Measurements from ENCODE around the gene AHNAK. TPM values are rescaled to one million over a fixed set of nuclear protein-coding genes. Genes with fewer than 3 reads are reported as not detected.

Gene AHNAK
- total and polyA plus RNA-seq, 4 donors, result 22.6 to 110 (median 38.1) TPM

DNA sequence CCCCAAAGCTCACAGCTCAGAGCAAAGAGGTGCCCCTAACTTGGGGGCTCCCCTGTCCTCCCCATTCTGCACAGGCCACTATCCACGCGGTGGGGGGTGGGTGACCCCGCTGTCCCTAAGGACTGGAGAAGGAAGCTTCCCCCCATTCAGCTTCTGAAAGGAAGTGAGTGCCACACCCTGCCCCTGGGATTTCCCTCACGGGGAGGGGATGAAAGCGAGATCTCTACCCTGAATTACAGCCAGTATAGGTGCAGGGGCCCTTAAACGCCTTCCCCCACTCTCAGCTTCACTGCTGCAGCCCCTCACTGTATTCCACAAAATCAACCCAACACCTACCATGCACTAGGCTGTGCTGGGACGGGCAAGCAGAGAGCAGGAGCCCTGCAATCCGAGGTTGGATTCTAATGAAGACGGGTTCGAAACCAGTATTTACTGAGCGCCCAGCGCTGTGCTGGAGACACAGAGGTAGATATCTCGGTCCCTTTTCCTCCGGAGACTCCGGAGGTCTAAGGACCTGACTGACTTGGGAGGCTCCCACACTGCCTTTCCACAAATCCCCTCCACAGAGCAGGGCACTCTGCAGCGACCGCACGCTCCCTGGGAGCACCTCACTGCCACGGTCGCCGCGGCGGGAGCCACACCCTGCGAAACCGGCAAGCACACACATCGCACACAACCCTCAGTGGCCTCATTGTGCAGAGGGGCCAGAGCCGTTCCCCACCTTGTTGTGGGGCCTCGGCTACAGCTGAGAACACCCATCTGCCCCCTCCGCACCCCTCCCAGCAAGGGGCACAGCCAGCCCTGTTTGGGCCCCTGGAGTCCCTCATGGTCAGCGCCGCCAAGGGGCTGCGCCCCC, 1.8 kb downstream of the AHNAK start:
- Histone ChIP-seq H3K4me1 (ENCODE audit: control insufficient read depth in 4 of 4, insufficient read depth in 4 of 4, low read length in 3 of 4) (peaks cover 19 to 89% (median 75%) of the 10 kb centered on the region in 4 donors), H3K27me3 (ENCODE audit: control insufficient read depth in 4 of 4, insufficient read depth in 4 of 4, low read length in 3 of 4) (no peaks in the 10 kb centered on the region), H3K27ac (ENCODE audit: low read depth in 1 of 2, low read length in 2 of 2) (peak overlapping the region; percentile 72 to 94), H3K9ac (ENCODE audit: low read depth in 1 of 2, low read length in 2 of 2) (peak overlapping the region; percentile 50 to 66), H3K36me3 (ENCODE audit: control insufficient read depth in 4 of 4, insufficient read depth in 3 of 4, low read depth in 1 of 4, low read length in 3 of 4) (no peaks in the 10 kb centered on the region), H3K9me3 (ENCODE audit: control insufficient read depth in 4 of 4, low read length in 3 of 4) (no peaks in the 10 kb centered on the region), H3K4me3 (ENCODE audit: low read depth in 1 of 3, low read length in 3 of 3) (peak overlapping the region; percentile 68 to 91 (median 79))
- 8% methylated on average over 32 of the region's 32 CpGs for WGBS
- no peak for DNase-seq (ENCODE audit: low spot score)
- TF ChIP-seq, protein P1, sequence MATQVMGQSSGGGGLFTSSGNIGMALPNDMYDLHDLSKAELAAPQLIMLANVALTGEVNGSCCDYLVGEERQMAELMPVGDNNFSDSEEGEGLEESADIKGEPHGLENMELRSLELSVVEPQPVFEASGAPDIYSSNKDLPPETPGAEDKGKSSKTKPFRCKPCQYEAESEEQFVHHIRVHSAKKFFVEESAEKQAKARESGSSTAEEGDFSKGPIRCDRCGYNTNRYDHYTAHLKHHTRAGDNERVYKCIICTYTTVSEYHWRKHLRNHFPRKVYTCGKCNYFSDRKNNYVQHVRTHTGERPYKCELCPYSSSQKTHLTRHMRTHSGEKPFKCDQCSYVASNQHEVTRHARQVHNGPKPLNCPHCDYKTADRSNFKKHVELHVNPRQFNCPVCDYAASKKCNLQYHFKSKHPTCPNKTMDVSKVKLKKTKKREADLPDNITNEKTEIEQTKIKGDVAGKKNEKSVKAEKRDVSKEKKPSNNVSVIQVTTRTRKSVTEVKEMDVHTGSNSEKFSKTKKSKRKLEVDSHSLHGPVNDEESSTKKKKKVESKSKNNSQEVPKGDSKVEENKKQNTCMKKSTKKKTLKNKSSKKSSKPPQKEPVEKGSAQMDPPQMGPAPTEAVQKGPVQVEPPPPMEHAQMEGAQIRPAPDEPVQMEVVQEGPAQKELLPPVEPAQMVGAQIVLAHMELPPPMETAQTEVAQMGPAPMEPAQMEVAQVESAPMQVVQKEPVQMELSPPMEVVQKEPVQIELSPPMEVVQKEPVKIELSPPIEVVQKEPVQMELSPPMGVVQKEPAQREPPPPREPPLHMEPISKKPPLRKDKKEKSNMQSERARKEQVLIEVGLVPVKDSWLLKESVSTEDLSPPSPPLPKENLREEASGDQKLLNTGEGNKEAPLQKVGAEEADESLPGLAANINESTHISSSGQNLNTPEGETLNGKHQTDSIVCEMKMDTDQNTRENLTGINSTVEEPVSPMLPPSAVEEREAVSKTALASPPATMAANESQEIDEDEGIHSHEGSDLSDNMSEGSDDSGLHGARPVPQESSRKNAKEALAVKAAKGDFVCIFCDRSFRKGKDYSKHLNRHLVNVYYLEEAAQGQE (IDR thresholded peaks at IDR 0.05), result no peak

DNA sequence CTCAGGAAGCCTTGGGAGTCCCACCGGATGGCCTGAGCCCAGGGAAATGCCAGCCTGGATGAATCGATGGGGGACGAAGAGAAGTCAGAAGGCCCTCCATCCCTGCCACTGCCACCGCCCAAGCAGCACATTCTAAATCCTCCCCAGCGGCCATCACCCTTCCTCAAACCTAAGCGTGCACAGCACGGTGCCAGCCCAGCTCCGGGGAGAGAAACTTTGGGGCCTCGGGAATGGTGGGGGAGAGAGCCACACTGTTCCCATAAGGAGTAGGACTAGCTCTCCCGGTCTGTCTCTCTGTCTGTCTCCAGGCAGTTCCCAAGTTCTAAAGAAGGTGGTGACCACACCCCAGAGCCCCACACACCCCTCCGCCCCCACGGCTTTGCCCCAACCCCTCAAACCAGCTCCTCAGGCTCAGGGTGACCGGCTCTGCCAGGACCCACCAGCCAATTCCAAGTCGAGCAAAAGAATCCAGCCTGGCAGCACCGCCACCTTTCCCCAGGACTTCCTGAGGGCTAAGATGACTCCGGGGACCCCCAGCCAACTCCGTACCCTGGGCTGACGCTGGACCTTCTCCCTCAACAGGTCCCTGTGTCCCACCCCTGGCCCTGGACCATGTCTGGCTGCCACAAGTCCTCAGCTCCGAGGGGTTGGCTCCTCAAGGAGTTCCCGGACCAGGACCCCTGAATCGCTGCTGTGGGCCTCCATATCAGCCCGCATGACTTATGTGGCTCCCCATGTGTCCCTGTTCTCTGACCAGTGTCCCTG, 2.7 kb downstream of the AHNAK start:
- WGBS, result 67% methylated on average over 22 of the region's 22 CpGs
- Histone ChIP-seq H3K27ac (ENCODE audit: low read depth in 1 of 2, low read length in 2 of 2) (peak overlapping the region; percentile 72 to 94), H3K36me3 (ENCODE audit: control insufficient read depth in 4 of 4, insufficient read depth in 3 of 4, low read depth in 1 of 4, low read length in 3 of 4) (no peaks in the 10 kb centered on the region), H3K9me3 (ENCODE audit: control insufficient read depth in 4 of 4, low read length in 3 of 4) (no peaks in the 10 kb centered on the region), H3K4me1 (ENCODE audit: control insufficient read depth in 4 of 4, insufficient read depth in 4 of 4, low read length in 3 of 4) (peaks cover 23 to 89% (median 75%) of the 10 kb centered on the region in 4 donors), H3K27me3 (ENCODE audit: control insufficient read depth in 4 of 4, insufficient read depth in 4 of 4, low read length in 3 of 4) (no peaks in the 10 kb centered on the region), H3K9ac (ENCODE audit: low read depth in 1 of 2, low read length in 2 of 2) (peak overlapping the region in 1 of 2 donors; percentile 48), H3K4me3 (ENCODE audit: low read depth in 1 of 3, low read length in 3 of 3) (peak overlapping the region in 2 of 3 donors; percentile 79 to 91)
- TF ChIP-seq, protein P2, sequence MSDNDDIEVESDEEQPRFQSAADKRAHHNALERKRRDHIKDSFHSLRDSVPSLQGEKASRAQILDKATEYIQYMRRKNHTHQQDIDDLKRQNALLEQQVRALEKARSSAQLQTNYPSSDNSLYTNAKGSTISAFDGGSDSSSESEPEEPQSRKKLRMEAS (IDR thresholded peaks at IDR 0.05), result no peak
- TF ChIP-seq, protein P3, sequence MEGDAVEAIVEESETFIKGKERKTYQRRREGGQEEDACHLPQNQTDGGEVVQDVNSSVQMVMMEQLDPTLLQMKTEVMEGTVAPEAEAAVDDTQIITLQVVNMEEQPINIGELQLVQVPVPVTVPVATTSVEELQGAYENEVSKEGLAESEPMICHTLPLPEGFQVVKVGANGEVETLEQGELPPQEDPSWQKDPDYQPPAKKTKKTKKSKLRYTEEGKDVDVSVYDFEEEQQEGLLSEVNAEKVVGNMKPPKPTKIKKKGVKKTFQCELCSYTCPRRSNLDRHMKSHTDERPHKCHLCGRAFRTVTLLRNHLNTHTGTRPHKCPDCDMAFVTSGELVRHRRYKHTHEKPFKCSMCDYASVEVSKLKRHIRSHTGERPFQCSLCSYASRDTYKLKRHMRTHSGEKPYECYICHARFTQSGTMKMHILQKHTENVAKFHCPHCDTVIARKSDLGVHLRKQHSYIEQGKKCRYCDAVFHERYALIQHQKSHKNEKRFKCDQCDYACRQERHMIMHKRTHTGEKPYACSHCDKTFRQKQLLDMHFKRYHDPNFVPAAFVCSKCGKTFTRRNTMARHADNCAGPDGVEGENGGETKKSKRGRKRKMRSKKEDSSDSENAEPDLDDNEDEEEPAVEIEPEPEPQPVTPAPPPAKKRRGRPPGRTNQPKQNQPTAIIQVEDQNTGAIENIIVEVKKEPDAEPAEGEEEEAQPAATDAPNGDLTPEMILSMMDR (IDR thresholded peaks at IDR 0.05; ENCODE audit: low read depth, low read length, missing input control), result no peak
- TF ChIP-seq NR2F2 (IDR thresholded peaks at IDR 0.05) (no peak), EGR1 (IDR thresholded peaks at IDR 0.05; ENCODE audit: low read depth in 2 of 2) (no peak), GABPA (IDR thresholded peaks at IDR 0.05 in 1 of 2, conservative IDR thresholded peaks at IDR 0.05 in 1 of 2) (no peak), FOXA2 (IDR thresholded peaks at IDR 0.05) (no peak), HNF4G (IDR thresholded peaks at IDR 0.05) (no peak)
- no peak for DNase-seq (ENCODE audit: low spot score)
